Prostate gland (tissue), 2 donors: ENCODE data around the gene DNAAF5. TPM values are rescaled to one million over a fixed set of nuclear protein-coding genes. Genes with fewer than 3 reads are reported as not detected.

ENCODE experiments used
- DNase-seq: peaks from one replicate; pipeline ENCODE4 v3.0.0-alpha.2; 2019; ENCODE audit warnings: low spot score
- H3K27ac ChIP-seq, 2 donors: fragments of 200-600 bp; sonication (generic); 2 replicates each; pipeline ENCODE4 v1.5.1; 2017 to 2019
- H3K27me3 ChIP-seq: fragments of 200-600 bp; sonication (generic); replicated peaks from 2 replicates; pipeline ENCODE4 v1.5.1; 2019; ENCODE audit not compliant: insufficient read depth
- H3K36me3 ChIP-seq, 2 donors: fragments of 200-600 bp; sonication (generic); 1 replicate in 1 of 2; 2 replicates in 1 of 2; pipeline versions ENCODE4 v1.5.1 to v1.8.1; 2017 to 2019
- H3K4me1 ChIP-seq: fragments of 200-600 bp; sonication (generic); replicated peaks from 2 replicates; pipeline ENCODE4 v1.5.1; 2019
- H3K4me3 ChIP-seq, 2 donors: fragments of 200-600 bp; sonication (generic); 2 replicates each; pipeline ENCODE4 v1.5.1; 2017 to 2019
- H3K9me3 ChIP-seq: fragments of 200-600 bp; sonication (generic); 2 replicates; pipeline ENCODE4 v1.5.1; 2017
- CTCF ChIP-seq, 4 experiments: fragments of 200-600 bp in 2 of 4; fragments of 450-650 bp in 2 of 4; sonication (generic) in 2 of 4; IDR thresholded peaks; 1 replicate in 3 of 4; 2 replicates in 1 of 4; pipeline ENCODE4 v1.5.1; 2016 to 2019; ENCODE audit warnings: antibody characterized with exemption in 4 of 4, mild to moderate bottlenecking in 2 of 4, moderate library complexity in 2 of 4
- POLR2A ChIP-seq: fragments of 450-650 bp; IDR thresholded peaks from one replicate; pipeline ENCODE4 v1.6.1; 2016; ENCODE audit warnings: antibody characterized with exemption, mild to moderate bottlenecking
- POLR2AphosphoS5 ChIP-seq: sonication (generic); formaldehyde crosslinking; IDR thresholded peaks from one replicate; pipeline ENCODE4 v1.6.1; 2017; ENCODE audit warnings: antibody characterized with exemption
- WGBS: methylation state at CpG from one replicate; pipeline ENCODE4 v1.1.5; 2018; 5-methylcytosine and 5-hydroxymethylcytosine counted together
- intact Hi-C: fragments of 100-400 bp; cut with DNase I; formaldehyde crosslinking; loops from one replicate; pipeline ENCODE4 v1.14.2; 2022
- total RNA-seq, 2 donors: library from RNA; depleted of rRNA; stranded (reverse); fragments of >200 nt; gene quantifications; one replicate each; pipeline ENCODE4 v1.1.0, GENCODE V29; 2016

Gene DNAAF5
- total RNA-seq, 2 donors from 2014 or later = 30.8 to 52.0 TPM

GRCh38 chr7:824664-825063 is 98.2 kb downstream of the DNAAF5 start:
- TF ChIP-seq CTCF (IDR thresholded peaks at IDR 0.05) = no peak
- no peak for TF ChIP-seq POLR2A
- TF ChIP-seq POLR2AphosphoS5 = no peak
- Histone ChIP-seq H3K27ac (no peak overlapping the region), H3K9me3 (no peaks in the 10 kb centered on the region), H3K4me1 (no peaks in the 10 kb centered on the region), H3K4me3 (no peak overlapping the region), H3K36me3 (no peaks in the 10 kb centered on the region), H3K27me3 (no peaks in the 10 kb centered on the region)
- DNase-seq = no peak
- intact Hi-C loops = no loop called here
- WGBS = 67% methylated on average over 11 of the region's 11 CpGs

GRCh38 chr7:825386-825785 is 98.9 kb downstream of the DNAAF5 start:
- no peak overlapping the region for H3K4me3 ChIP-seq
- H3K4me1 ChIP-seq = peaks cover under 1% of the 10 kb centered on the region
- H3K27ac ChIP-seq = no peak overlapping the region
- TF ChIP-seq CTCF (IDR thresholded peaks at IDR 0.05) (no peak), POLR2AphosphoS5 (no peak), POLR2A (no peak)
- H3K9me3 ChIP-seq = no peaks in the 10 kb centered on the region
- DNase-seq = no peak
- intact Hi-C loops = no loop called here
- no peaks in the 10 kb centered on the region for H3K36me3 ChIP-seq
- no peaks in the 10 kb centered on the region for H3K27me3 ChIP-seq
- 53% methylated on average over 6 of the region's 6 CpGs for WGBS

GRCh38 chr7:826230-826917 is 99.9 kb downstream of the DNAAF5 start:
- H3K4me1 ChIP-seq = peaks cover 7% of the 10 kb centered on the region
- WGBS = 76% methylated on average over 29 of the region's 29 CpGs

GRCh38 chr7:828793-829561 is 102.5 kb downstream of the DNAAF5 start:
- WGBS = 91% methylated on average over 14 of the region's 14 CpGs

More at GRCh38 chr7:826230-826917, 99.9 kb downstream of the DNAAF5 start:
- H3K27ac ChIP-seq = no peak overlapping the region
- no peaks in the 10 kb centered on the region for H3K27me3 ChIP-seq
- TF ChIP-seq POLR2A (no peak), POLR2AphosphoS5 (no peak), CTCF (IDR thresholded peaks at IDR 0.05) (no peak)
- no peaks in the 10 kb centered on the region for H3K36me3 ChIP-seq
- no peaks in the 10 kb centered on the region for H3K9me3 ChIP-seq
- intact Hi-C loops = no loop called here
- no peak overlapping the region for H3K4me3 ChIP-seq
- no peak for DNase-seq

More at GRCh38 chr7:828793-829561, 102.5 kb downstream of the DNAAF5 start:
- Histone ChIP-seq H3K9me3 (no peaks in the 10 kb centered on the region), H3K27ac (no peak overlapping the region), H3K4me1 (peaks cover 13% of the 10 kb centered on the region), H3K4me3 (no peak overlapping the region), H3K36me3 (no peaks in the 10 kb centered on the region), H3K27me3 (no peaks in the 10 kb centered on the region)
- TF ChIP-seq CTCF (IDR thresholded peaks at IDR 0.05) = no peak
- no peak for TF ChIP-seq POLR2A
- TF ChIP-seq POLR2AphosphoS5 = no peak
- intact Hi-C loops = no loop called here
- no peak for DNase-seq
